Endothelial cell of umbilical vein (primary cell): Measurements from ENCODE around the gene VSIG10L. TPM values are rescaled to one million over a fixed set of nuclear protein-coding genes. Genes with fewer than 3 reads are reported as not detected.

Source experiments
- BruUV-seq: library from RNA; stranded (reverse); fragments of 400-500 nt; replicated peaks from 2 replicates; lab custom pipeline; 2021; lab: Mats Ljungman, UMichigan
- CTCF ChIA-PET: fragments of 300-600, 350-600 bp; sonication (Branson Sonifier 250); formaldehyde crosslinking; loops from one replicate; lab custom pipeline; 2021; ENCODE audit warnings: antibody characterized with exemption, inconsistent platforms; lab: Charles Lee
- POLR2A ChIA-PET: fragments of 300-600, 350-600 bp; sonication (Branson Sonifier 250); formaldehyde crosslinking; loops from one replicate; lab custom pipeline; 2021; ENCODE audit warnings: antibody characterized with exemption, inconsistent platforms; lab: Charles Lee
- DNase-seq: peaks from one replicate; pipeline ENCODE4 v3.0.0-alpha.2; 2011; ENCODE audit warnings: low read depth, low spot score
- FAIRE-seq: peaks from 2 replicates; lab custom pipeline; 2011; peaks lifted over from hg19 to GRCh38; lab: Jason Lieb, UNC
- H2AFZ ChIP-seq: 2 replicates; pipeline ENCODE4 v1.6.0; 2012; ENCODE audit warnings: low read depth, low read length, control low read depth, inconsistent platforms
- H3K27ac ChIP-seq: 2 replicates; pipeline ENCODE4 v1.5.1; 2011; ENCODE audit warnings: low read depth, mild to moderate bottlenecking, control low read depth, low read length, moderate library complexity; ENCODE audit not compliant: insufficient read depth
- H3K27me3 ChIP-seq, 2 experiments: 2 replicates each; pipeline versions ENCODE4 v1.6.0 to v1.6.1; 2011; ENCODE audit warnings: low read length in 2 of 2, mixed read lengths in 1 of 2; ENCODE audit not compliant: control insufficient read depth in 2 of 2, insufficient read depth in 2 of 2
- H3K36me3 ChIP-seq, 2 experiments: 2 replicates in 1 of 2; 3 replicates in 1 of 2; pipeline ENCODE4 v1.5.1; 2011; ENCODE audit warnings: low read length in 2 of 2, mild to moderate bottlenecking in 1 of 2, moderate library complexity in 1 of 2; ENCODE audit not compliant: control insufficient read depth in 2 of 2, insufficient read depth in 2 of 2; ENCODE audit errors: extremely low read depth in 1 of 2
- H3K4me1 ChIP-seq: 3 replicates; pipeline ENCODE4 v1.5.1; 2011; ENCODE audit warnings: mild to moderate bottlenecking, low read length; ENCODE audit not compliant: control insufficient read depth, insufficient read depth; ENCODE audit errors: extremely low read depth
- H3K4me2 ChIP-seq: 2 replicates; pipeline ENCODE4 v1.6.1; 2011; ENCODE audit warnings: low read length, control low read depth, mixed read lengths; ENCODE audit not compliant: insufficient read depth
- H3K4me3 ChIP-seq, 3 experiments: fragments of 200-600 bp in 1 of 3; sonication (generic), shearing (Covaris generic) in 1 of 3; replicated peaks in 1 of 3; 2 replicates each; pipeline ENCODE4 v1.5.1; 2011 to 2016; ENCODE audit warnings: control low read depth in 3 of 3, low read length in 3 of 3, mild to moderate bottlenecking in 2 of 3, inconsistent platforms in 1 of 3, low read depth in 1 of 3, moderate library complexity in 1 of 3; ENCODE audit not compliant: insufficient read depth in 1 of 3
- H3K79me2 ChIP-seq: 2 replicates; pipeline ENCODE4 v1.6.0; 2012; ENCODE audit warnings: low read length, inconsistent platforms; ENCODE audit not compliant: control insufficient read depth, insufficient read depth
- H3K9ac ChIP-seq: replicated peaks from 2 replicates; pipeline ENCODE3; 2011; ENCODE audit warnings: low read length, control low read depth; ENCODE audit not compliant: insufficient read depth; ENCODE audit errors: extremely low read depth
- H3K9me1 ChIP-seq: replicated peaks from 3 replicates; pipeline ENCODE4 v1.6.0; 2011; ENCODE audit warnings: mild to moderate bottlenecking, low read length; ENCODE audit not compliant: control insufficient read depth, insufficient read depth; ENCODE audit errors: extremely low read depth
- H3K9me3 ChIP-seq: replicated peaks from 2 replicates; pipeline ENCODE4 v1.5.1; 2012; ENCODE audit warnings: low read length, inconsistent platforms; ENCODE audit not compliant: control insufficient read depth, insufficient read depth
- H4K20me1 ChIP-seq: replicated peaks from 2 replicates; pipeline ENCODE3; 2011; ENCODE audit warnings: mild to moderate bottlenecking, low read length; ENCODE audit not compliant: control insufficient read depth, insufficient read depth; ENCODE audit errors: extremely low read depth
- CTCF ChIP-seq, 2 donors: IDR thresholded peaks; 1 replicate in 1 of 2; 2 replicates in 1 of 2; pipeline ENCODE4 v1.5.1; 2011; ENCODE audit warnings: low read length in 2 of 2, mild to moderate bottlenecking in 2 of 2, moderate library complexity in 2 of 2, control low read depth in 1 of 2, inconsistent platforms in 1 of 2, low read depth in 1 of 2; ENCODE audit not compliant: insufficient read depth in 1 of 2; ENCODE audit errors: extremely low read depth in 1 of 2
- EZH2 ChIP-seq: IDR thresholded peaks from 2 replicates; pipeline ENCODE4 v1.6.1; 2012; ENCODE audit warnings: borderline replicate concordance, low read depth, mild to moderate bottlenecking, moderate library complexity, low read length, inconsistent platforms; ENCODE audit not compliant: severe bottlenecking
- FOS ChIP-seq: IDR thresholded peaks from 2 replicates; pipeline ENCODE4 v1.6.1; 2011; ENCODE audit warnings: mild to moderate bottlenecking, low read length, moderate library complexity, borderline replicate concordance; ENCODE audit not compliant: insufficient read depth
- GATA2 ChIP-seq: IDR thresholded peaks from 2 replicates; pipeline ENCODE4 v1.7.0; 2011; ENCODE audit warnings: low read depth, mild to moderate bottlenecking, moderate library complexity, mixed read lengths, low read length; ENCODE audit not compliant: insufficient read length, insufficient read depth
- JUN ChIP-seq: IDR thresholded peaks from 2 replicates; pipeline ENCODE4 v1.6.1; 2011; ENCODE audit warnings: borderline replicate concordance, low read depth; ENCODE audit not compliant: insufficient read length, insufficient read depth
- MAX ChIP-seq: IDR thresholded peaks from 2 replicates; pipeline ENCODE4 v1.6.1; 2011; ENCODE audit not compliant: insufficient read depth, insufficient read length
- MYC ChIP-seq: IDR thresholded peaks from one replicate; pipeline ENCODE4 v1.6.1; 2011; ENCODE audit warnings: mild to moderate bottlenecking, low read depth, low read length
- POLR2A ChIP-seq: IDR thresholded peaks from 2 replicates; pipeline ENCODE4 v1.6.1; 2012; ENCODE audit warnings: low read depth, mild to moderate bottlenecking, control low read depth, low read length
- POLR2AphosphoS5 ChIP-seq: IDR thresholded peaks from 2 replicates; pipeline ENCODE4 v1.6.1; 2012; ENCODE audit warnings: low read depth, mild to moderate bottlenecking, control low read depth, low read length, moderate library complexity; ENCODE audit not compliant: insufficient read depth
- dilution Hi-C: fragments of 300-500 bp; cut with MboI; formaldehyde crosslinking; loops from one replicate; pipeline ENCODE4 v1.15.0; 2019; ENCODE audit warnings: low sequenced_read_pairs; ENCODE audit not compliant: extremely low pct_ligation_motif_present
- intact Hi-C: fragments of 100-400 bp; cut with micrococcal nuclease; formaldehyde crosslinking; loops from one replicate; pipeline ENCODE4 v1.10.0; 2022
- polyA plus RNA-seq, 4 experiments: library from polyadenylated mRNA; depleted of rRNA in 3 of 4; stranded (reverse) in 3 of 4; unstranded in 1 of 4; fragments of >200 nt; gene quantifications; 2 replicates each; pipeline versions ENCODE4 v1.2.1 to v1.2.3, GENCODE V29; 2011 to 2012; ENCODE audit warnings: missing spikeins in 1 of 4
- total RNA-seq: library from RNA; stranded (reverse); gene quantifications from 2 replicates; pipeline ENCODE4 v1.2.3, GENCODE V29; 2021

VSIG10L gene
- total and polyA plus RNA-seq, 2 donors (not counting 3 experiments of a cell fraction or from before 2014, with no cell fraction given): 0.62 to 0.77 TPM

- FAIRE-seq (no peak), DNase-seq (no peak)
- Histone ChIP-seq H3K4me1 (peaks cover 8% of the 10 kb centered on the region), H3K9me1 (no peaks in the 10 kb centered on the region), H2AFZ (no peak overlapping the region), H3K27ac (no peak overlapping the region), H3K4me3 (no peak overlapping the region), H3K4me2 (no peak overlapping the region), H3K79me2 (no peaks in the 10 kb centered on the region), H3K27me3 (no peaks in the 10 kb centered on the region), H3K9me3 (no peaks in the 10 kb centered on the region), H4K20me1 (no peaks in the 10 kb centered on the region), H3K9ac (no peak overlapping the region), H3K36me3 (no peaks in the 10 kb centered on the region)
- POLR2A ChIA-PET: no interaction called here
- intact Hi-C loops (loop anchor here (5.0 kb wide), 1 partner anchor 230 kb away; the partner anchor contains the start of gene CTU1), dilution Hi-C loops (no loop called here)
- no TSS peak for BruUV-seq
- TF ChIP-seq EZH2 (no peak), POLR2A (no peak), FOS (no peak), POLR2AphosphoS5 (no peak), GATA2 (no peak), CTCF (IDR thresholded peaks at IDR 0.05; ENCODE audit: extremely low read depth in 1 of 2, insufficient read depth in 1 of 2, low read depth in 1 of 2, low read length in 2 of 2) (no peak), MAX (no peak), JUN (no peak), MYC (no peak)
- CTCF ChIA-PET: interaction anchor here (0.7 to 1.8 kb wide), 3 partner anchors 71 to 324 kb away, joined by 3 to 5 read pairs (median 3); no protein-coding TSS in a partner anchor
Observed at GRCh38 chr19:51337141-51337860, 4.6 kb downstream of the VSIG10L start.
